Retinal pigment epithelial cell (primary cell): ENCODE data around the gene CORIN.
A peak's percentile ranks its signal among the peaks of the same experiment; 100 is the strongest.

Source experiments
- DNase-seq: peaks from one replicate; pipeline ENCODE4 v3.0.0-alpha.2; 2010; ENCODE audit warnings: low read depth
- H3K4me3 ChIP-seq: 2 replicates; pipeline ENCODE4 v1.5.1; 2011; ENCODE audit warnings: mild to moderate bottlenecking, low read length, control low read depth, moderate library complexity
- CTCF ChIP-seq: conservative IDR thresholded peaks from 2 replicates; pipeline ENCODE4 v1.5.1; 2011; ENCODE audit warnings: low read depth, low read length, control low read depth, inconsistent platforms

Gene CORIN

GRCh38 chr4:47662975-47663374 is 174.9 kb downstream of the CORIN start:
- TF ChIP-seq CTCF: peak; percentile 44
- no peak for DNase-seq
- no peak overlapping the region for H3K4me3 ChIP-seq

GRCh38 chr4:47661741-47662140 is 176.1 kb downstream of the CORIN start:
- DNase-seq: no peak
- no peak for TF ChIP-seq CTCF

GRCh38 chr4:47659342-47659741 is 178.5 kb downstream of the CORIN start:
- H3K4me3 ChIP-seq: no peak overlapping the region
- DNase-seq: no peak
- TF ChIP-seq CTCF: no peak

More at GRCh38 chr4:47661741-47662140, 176.1 kb downstream of the CORIN start:
- H3K4me3 ChIP-seq: no peak overlapping the region

GRCh38 chr4:47654972-47655693 is 182.7 kb downstream of the CORIN start:
- no peak for TF ChIP-seq CTCF
- no peak for DNase-seq
- H3K4me3 ChIP-seq: no peak overlapping the region

GRCh38 chr4:47652092-47652491 is 185.8 kb downstream of the CORIN start:
- TF ChIP-seq CTCF: no peak
- DNase-seq: no peak

GRCh38 chr4:47651231-47651630 is 186.6 kb downstream of the CORIN start:
- H3K4me3 ChIP-seq: no peak overlapping the region
- no peak for TF ChIP-seq CTCF
- DNase-seq: no peak

More at GRCh38 chr4:47652092-47652491, 185.8 kb downstream of the CORIN start:
- H3K4me3 ChIP-seq: no peak overlapping the region

- TF ChIP-seq CTCF: no peak
- no peak for DNase-seq
Observed at GRCh38 chr4:47650584-47651130, 187.2 kb downstream of the CORIN start.

More at GRCh38 chr4:47650584-47651130, 187.2 kb downstream of the CORIN start:
- H3K4me3 ChIP-seq: no peak overlapping the region
